Spleen (tissue), 11 donors: Measurements from ENCODE around the gene ACCS. TPM values are rescaled to one million over a fixed set of nuclear protein-coding genes. Genes with fewer than 3 reads are reported as not detected.

ENCODE experiments used
- DNase-seq: peaks from one replicate; pipeline ENCODE4 v3.0.0-alpha.2; 2020
- H3K27ac ChIP-seq, 8 donors: fragments of 200-600 bp; sonication (generic) in 7 of 8; 1 replicate in 4 of 8; 2 replicates in 4 of 8; pipeline versions ENCODE4 v1.5.0 to v1.8.0; 2016 to 2021; ENCODE audit warnings: inconsistent platforms in 4 of 8, mild to moderate bottlenecking in 4 of 8, moderate library complexity in 1 of 8
- H3K27me3 ChIP-seq, 7 donors: fragments of 200-600 bp; sonication (generic) in 6 of 7; replicated peaks in 1 of 7; 1 replicate in 4 of 7; 2 replicates in 3 of 7; pipeline versions ENCODE4 v1.5.0 to v1.8.0; 2016 to 2021; ENCODE audit warnings: inconsistent platforms in 3 of 7, mild to moderate bottlenecking in 1 of 7
- H3K36me3 ChIP-seq, 6 donors: fragments of 200-600 bp; sonication (generic) in 5 of 6; 1 replicate in 4 of 6; 2 replicates in 2 of 6; pipeline versions ENCODE4 v1.5.0 to v1.8.0; 2016 to 2021; ENCODE audit warnings: inconsistent platforms in 2 of 6
- H3K4me1 ChIP-seq, 6 donors: fragments of 200-600 bp; sonication (generic) in 5 of 6; 1 replicate in 3 of 6; 2 replicates in 3 of 6; pipeline versions ENCODE4 v1.5.0 to v1.8.0; 2016 to 2021; ENCODE audit warnings: inconsistent platforms in 3 of 6
- H3K4me3 ChIP-seq, 8 donors: fragments of 200-600 bp; sonication (generic) in 7 of 8; 1 replicate in 4 of 8; 2 replicates in 4 of 8; pipeline versions ENCODE4 v1.5.0 to v1.8.0; 2016 to 2021; ENCODE audit warnings: inconsistent platforms in 4 of 8, mild to moderate bottlenecking in 4 of 8, moderate library complexity in 2 of 8
- H3K9me3 ChIP-seq, 8 donors: fragments of 200-600 bp; sonication (generic) in 7 of 8; 1 replicate in 4 of 8; 2 replicates in 4 of 8; pipeline versions ENCODE4 v1.5.0 to v1.8.0; 2016 to 2021; ENCODE audit warnings: inconsistent platforms in 4 of 8
- CTCF ChIP-seq, 11 experiments: fragments of 200-600 bp in 7 of 11; fragments of 450-650 bp in 4 of 11; sonication (generic) in 4 of 11; IDR thresholded peaks in 8 of 11; conservative IDR thresholded peaks in 3 of 11; 1 replicate in 7 of 11; 2 replicates in 4 of 11; pipeline versions ENCODE4 v1.4.0 to v1.8.0; 2016 to 2021; ENCODE audit warnings: antibody characterized with exemption in 11 of 11, inconsistent platforms in 4 of 11, mild to moderate bottlenecking in 1 of 11
- POLR2A ChIP-seq, 3 donors: fragments of 450-650 bp; IDR thresholded peaks; one replicate each; pipeline ENCODE4 v1.5.1; 2017; ENCODE audit warnings: antibody characterized with exemption in 3 of 3, mild to moderate bottlenecking in 1 of 3
- POLR2AphosphoS5 ChIP-seq, 3 donors: sonication (generic); formaldehyde crosslinking; IDR thresholded peaks; one replicate each; pipeline ENCODE4 v1.5.1; 2017; ENCODE audit warnings: antibody characterized with exemption in 3 of 3
- WGBS, 5 donors: extraction: QIAGEN DNeasy Blood & Tissue Kit in 3 of 5; methylation state at CpG; one replicate each; pipeline versions ENCODE4 v1.1.5 to v1.1.7; 2013 to 2018; 5-methylcytosine and 5-hydroxymethylcytosine counted together
- intact Hi-C: fragments of 100-400 bp; cut with DNase I; formaldehyde crosslinking; loops from one replicate; pipeline ENCODE4 v1.15.0; 2023; ENCODE audit warnings: low total_unique reads
- polyA plus RNA-seq, 3 donors: library from polyadenylated mRNA; stranded (reverse); fragments of 200-250 nt; gene quantifications; one replicate each; pipeline ENCODE4 v1.2.1, GENCODE V29; 2013
- total RNA-seq, 7 donors: library from RNA; depleted of rRNA in 3 of 7; stranded (reverse); fragments of >200 nt in 3 of 7; fragmentation: NEBNext Ultra II Directional in 4 of 7; extraction: Animal tissue kit (Norgen Biotek cat#: 25700) in 4 of 7; gene quantifications; one replicate each; pipeline versions ENCODE4 v1.1.0 to v1.2.1, GENCODE V29; 2016 to 2021
- donor health status: healthy with polysubstance abuse.
- donor health status: DM: no; HTN: no; CAD: no; lungs with moderate emphysema.
- donor health status: DM: no; HTN: no; CAD: no.
- donor health status: Bipolar disorder and iron deficiency.
- donor health status: healthy.
- donor health status: DM: no; HTN: no; CAD: no.
- donor health status: DM: yes; HTN: yes; CAD: no.

The ACCS gene
- total and polyA plus RNA-seq, 10 donors = 22.4 to 87.6 (median 46.9) TPM

GRCh38 chr11:44030996-44031395 is 35.1 kb upstream of the ACCS start:
- H3K36me3 ChIP-seq = no peaks in the 10 kb centered on the region
- WGBS, 5 donors = 75 to 85% (median 79%) methylated on average over 5 of the region's 5 CpGs
- no peak for DNase-seq
- peak overlapping the region in 4 of 8 donors; percentile 19 to 55 (median 44) for H3K27ac ChIP-seq
- H3K4me1 ChIP-seq = no peaks in the 10 kb centered on the region
- peaks cover 0 to 12% (median 4%) of the 10 kb centered on the region in 8 donors for H3K9me3 ChIP-seq
- H3K4me3 ChIP-seq = no peak overlapping the region
- intact Hi-C loops = no loop called here
- no peak for TF ChIP-seq POLR2A (IDR thresholded peaks at IDR 0.05)
- TF ChIP-seq CTCF (IDR thresholded peaks at IDR 0.05 in 8 of 11, conservative IDR thresholded peaks at IDR 0.05 in 3 of 11) = no peak
- no peak for TF ChIP-seq POLR2AphosphoS5 (IDR thresholded peaks at IDR 0.05)
- H3K27me3 ChIP-seq = peaks cover 0 to 25% (median 0%) of the 10 kb centered on the region in 7 donors

GRCh38 chr11:44031549-44031948 is 34.5 kb upstream of the ACCS start:
- intact Hi-C loops = no loop called here
- Histone ChIP-seq H3K27ac (no peak overlapping the region), H3K9me3 (peaks cover 0 to 7% (median 0%) of the 10 kb centered on the region in 8 donors), H3K4me1 (no peaks in the 10 kb centered on the region), H3K27me3 (peaks cover 0 to 25% (median 0%) of the 10 kb centered on the region in 7 donors), H3K4me3 (no peak overlapping the region), H3K36me3 (no peaks in the 10 kb centered on the region)
- WGBS, 5 donors = 85 to 94% (median 92%) methylated on average over 5 of the region's 5 CpGs
- no peak for DNase-seq
- TF ChIP-seq CTCF (IDR thresholded peaks at IDR 0.05 in 8 of 11, conservative IDR thresholded peaks at IDR 0.05 in 3 of 11) = no peak
- no peak for TF ChIP-seq POLR2AphosphoS5 (IDR thresholded peaks at IDR 0.05)
- no peak for TF ChIP-seq POLR2A (IDR thresholded peaks at IDR 0.05)

GRCh38 chr11:44032299-44033085 is 33.6 kb upstream of the ACCS start:
- H3K9me3 ChIP-seq = no peaks in the 10 kb centered on the region

More at GRCh38 chr11:44032299-44033085, 33.6 kb upstream of the ACCS start:
- intact Hi-C loops = no loop called here
- H3K27me3 ChIP-seq = peaks cover 0 to 28% (median 0%) of the 10 kb centered on the region in 7 donors
- 72 to 80% (median 77%) methylated on average over 15 of the region's 15 CpGs for WGBS, 5 donors
- DNase-seq = no peak
- no peaks in the 10 kb centered on the region for H3K36me3 ChIP-seq
- no peak overlapping the region for H3K27ac ChIP-seq
- H3K4me3 ChIP-seq = no peak overlapping the region
- peaks cover 0 to 6% (median 0%) of the 10 kb centered on the region in 6 donors for H3K4me1 ChIP-seq
- TF ChIP-seq CTCF (IDR thresholded peaks at IDR 0.05 in 8 of 11, conservative IDR thresholded peaks at IDR 0.05 in 3 of 11) = no peak
- no peak for TF ChIP-seq POLR2A (IDR thresholded peaks at IDR 0.05)
- no peak for TF ChIP-seq POLR2AphosphoS5 (IDR thresholded peaks at IDR 0.05)
